Ovary (tissue), 3 donors: ENCODE data around the gene MTSS2.

Source experiments
- CTCF ChIP-seq, 3 donors: fragments of 450-650 bp in 2 of 3; fragments of 200-600 bp in 1 of 3; IDR thresholded peaks; one replicate each; pipeline versions ENCODE4 v1.5.1 to v1.8.0; 2016 to 2022; ENCODE audit warnings: antibody characterized with exemption in 3 of 3, mild to moderate bottlenecking in 1 of 3
- POLR2A ChIP-seq: fragments of 450-650 bp; IDR thresholded peaks from one replicate; pipeline ENCODE4 v1.6.1; 2017; ENCODE audit warnings: antibody characterized with exemption, mild to moderate bottlenecking, moderate library complexity
- donor health status: DM: no; HTN: no; CAD: no.

GRCh38 chr16:70644763-70645597, 40.9 kb downstream of the MTSS2 start:
- TF ChIP-seq POLR2A: no peak
- no peak for TF ChIP-seq CTCF (IDR thresholded peaks at IDR 0.05)
